Chondrocyte (in vitro differentiated cells): Measurements from ENCODE around the gene ZMYM2. TPM values are rescaled to one million over a fixed set of nuclear protein-coding genes. Genes with fewer than 3 reads are reported as not detected.

Experiments
- DNase-seq: peaks from one replicate; pipeline ENCODE4 v3.0.0; 2021; ENCODE audit warnings: mixed read lengths, low spot score
- H3K27ac Mint-ChIP-seq: one replicate; pipeline ENCODE4 v1.8.0; 2021; ENCODE audit warnings: mild to moderate bottlenecking, moderate library complexity, mixed read lengths; ENCODE audit not compliant: unreplicated experiment
- H3K27me3 Mint-ChIP-seq: 2 replicates; pipeline ENCODE4 v1.8.0; 2021; ENCODE audit warnings: low read depth, mixed read lengths
- H3K36me3 Mint-ChIP-seq: 2 replicates; pipeline ENCODE4 v1.8.0; 2021; ENCODE audit warnings: low read depth, mixed read lengths
- H3K4me1 Mint-ChIP-seq: 2 replicates; pipeline ENCODE4 v1.8.0; 2021; ENCODE audit warnings: low read depth, mild to moderate bottlenecking, mixed read lengths
- H3K4me3 Mint-ChIP-seq: one replicate; pipeline ENCODE4 v1.8.0; 2021; ENCODE audit warnings: mild to moderate bottlenecking, moderate library complexity, mixed read lengths; ENCODE audit not compliant: unreplicated experiment
- H3K9me3 Mint-ChIP-seq: 2 replicates; pipeline ENCODE4 v1.8.0; 2021; ENCODE audit warnings: low read depth, mixed read lengths
- CTCF ChIP-seq: fragments of 200-600 bp; sonication (generic); IDR thresholded peaks from 2 replicates; pipeline ENCODE4 v1.5.0; 2021; ENCODE audit warnings: antibody characterized with exemption, mild to moderate bottlenecking, moderate library complexity
- total RNA-seq: library from RNA; stranded (reverse); gene quantifications from 3 replicates; pipeline ENCODE4 v1.2.1, GENCODE V29; 2021

Gene ZMYM2
- total RNA-seq, 1 donor from 2014 or later = 87.5 TPM

DNA sequence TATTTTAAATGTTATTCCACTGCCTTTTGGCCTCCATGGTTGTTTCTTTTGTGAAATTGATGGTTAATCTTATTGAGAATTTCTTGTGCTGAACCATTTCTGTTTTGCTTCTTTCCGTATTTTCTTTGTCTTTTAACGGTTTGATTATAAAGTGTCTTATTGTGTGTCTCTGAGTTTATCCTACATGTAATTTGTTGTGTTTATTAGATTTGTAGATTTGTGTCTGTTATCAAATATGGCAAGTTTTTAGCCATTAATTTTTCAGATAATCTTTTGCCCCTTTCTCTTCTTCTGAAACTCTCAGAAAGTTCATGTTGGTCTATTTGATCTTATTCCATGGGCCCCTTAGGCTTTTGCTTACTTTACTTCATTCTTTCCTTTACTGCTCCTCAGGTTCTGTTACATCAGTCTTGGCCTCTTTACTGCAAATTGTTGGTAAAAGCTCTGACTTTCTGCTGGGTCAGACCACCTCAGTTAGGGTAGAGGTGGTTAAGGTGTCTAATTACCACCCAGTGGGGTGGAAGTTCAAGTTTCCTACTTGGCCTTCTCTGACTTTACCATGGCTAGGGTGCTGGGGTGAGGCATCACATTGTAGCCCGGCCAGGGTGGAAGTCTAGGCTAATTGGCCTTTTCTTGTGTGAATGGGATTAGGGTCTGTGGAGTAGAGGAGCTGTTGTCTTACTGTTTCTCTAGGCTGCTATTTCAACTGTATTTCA is 58.3 kb downstream of the ZMYM2 start:
- TF ChIP-seq CTCF = no peak
- DNase-seq = no peak
- Mint-ChIP-seq H3K27me3 (no peaks in the 10 kb centered on the region), H3K27ac (no peak overlapping the region), H3K4me3 (no peak overlapping the region), H3K4me1 (peaks cover 14% of the 10 kb centered on the region), H3K9me3 (peaks cover 31% of the 10 kb centered on the region), H3K36me3 (peaks cover 53% of the 10 kb centered on the region)

DNA sequence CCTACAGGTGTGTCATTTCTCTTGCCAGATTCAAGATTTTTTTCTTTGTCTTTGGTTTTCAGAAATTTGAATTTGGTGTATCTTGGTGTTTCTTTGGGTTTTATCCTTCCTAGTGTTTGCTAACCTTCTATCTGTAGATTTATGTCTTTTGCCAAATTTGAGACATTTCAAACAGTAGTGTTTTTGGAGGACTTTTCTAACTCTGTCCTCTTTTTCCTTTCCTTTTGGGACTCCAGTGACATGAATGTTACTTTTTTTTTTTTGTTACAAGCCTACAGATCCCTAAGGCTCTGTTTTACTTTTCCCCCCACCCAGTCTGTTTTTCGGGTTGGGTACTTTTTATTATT is 58.8 kb downstream of the ZMYM2 start:
- H3K4me1 Mint-ChIP-seq = peaks cover 19% of the 10 kb centered on the region
- H3K27ac Mint-ChIP-seq = no peak overlapping the region
- peaks cover 31% of the 10 kb centered on the region for H3K9me3 Mint-ChIP-seq
- no peak for DNase-seq
- no peak for TF ChIP-seq CTCF
- no peak overlapping the region for H3K4me3 Mint-ChIP-seq
- H3K36me3 Mint-ChIP-seq = peaks cover 50% of the 10 kb centered on the region
- H3K27me3 Mint-ChIP-seq = no peaks in the 10 kb centered on the region

- Mint-ChIP-seq H3K9me3 (peaks cover 31% of the 10 kb centered on the region), H3K4me3 (no peak overlapping the region), H3K4me1 (peaks cover 17% of the 10 kb centered on the region), H3K27me3 (no peaks in the 10 kb centered on the region), H3K36me3 (peaks cover 40% of the 10 kb centered on the region), H3K27ac (no peak overlapping the region)
- no peak for DNase-seq
- no peak for TF ChIP-seq CTCF
Measured at GRCh38 chr13:20019043-20019442, 60.5 kb downstream of the ZMYM2 start.

- peaks cover 14% of the 10 kb centered on the region for H3K4me1 Mint-ChIP-seq
- H3K36me3 Mint-ChIP-seq = peaks cover 17% of the 10 kb centered on the region
- H3K27ac Mint-ChIP-seq = no peak overlapping the region
- no peaks in the 10 kb centered on the region for H3K9me3 Mint-ChIP-seq
- TF ChIP-seq CTCF = no peak
- no peak for DNase-seq
- H3K27me3 Mint-ChIP-seq = no peaks in the 10 kb centered on the region
- H3K4me3 Mint-ChIP-seq = no peak overlapping the region
Measured at GRCh38 chr13:20024702-20025101, 66.2 kb downstream of the ZMYM2 start.

GRCh38 chr13:20028953-20029352 is 70.4 kb downstream of the ZMYM2 start:
- Mint-ChIP-seq H3K4me3 (no peak overlapping the region), H3K4me1 (no peaks in the 10 kb centered on the region), H3K36me3 (peaks cover 26% of the 10 kb centered on the region), H3K27ac (no peak overlapping the region), H3K27me3 (no peaks in the 10 kb centered on the region), H3K9me3 (no peaks in the 10 kb centered on the region)
- DNase-seq = no peak
- no peak for TF ChIP-seq CTCF
